ENCODE results near the gene FGF18. TPM values are rescaled to one million over a fixed set of nuclear protein-coding genes. Genes with fewer than 3 reads are reported as not detected.

The FGF18 gene
- total RNA-seq, 2 donors from 2014 or later = 0.35 TPM; not detected in 1

DNA sequence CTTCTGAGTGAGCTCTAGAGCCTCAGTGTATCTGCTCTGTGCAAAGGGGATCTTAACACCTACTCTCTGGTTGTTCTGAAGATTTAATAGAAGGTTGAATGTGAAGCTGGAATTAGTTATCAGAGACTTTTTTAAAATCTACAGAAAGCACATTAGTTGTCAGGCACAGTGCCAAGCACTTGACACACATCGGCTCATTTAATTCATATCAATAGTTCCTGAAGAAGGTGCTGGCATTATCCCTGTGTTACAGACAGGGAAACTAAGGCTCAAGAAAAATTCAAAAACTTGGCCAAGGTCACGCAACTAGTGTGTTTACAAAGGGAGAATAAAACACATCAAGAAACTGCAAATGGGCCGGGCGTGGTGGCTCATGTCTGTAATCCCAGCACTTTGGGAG, 80.2 kb downstream of the FGF18 start:
- H3K9me3 ChIP-seq = no peaks in the 10 kb centered on the region
- DNase-seq = no peak
- no peak overlapping the region for H3K27ac ChIP-seq
- H3K4me3 ChIP-seq = no peak overlapping the region
- no peaks in the 10 kb centered on the region for H3K36me3 ChIP-seq
- H3K4me1 ChIP-seq = no peaks in the 10 kb centered on the region
- H3K27me3 ChIP-seq = no peaks in the 10 kb centered on the region
- intact Hi-C loops (cut with DNase I) = no loop called here
- TF ChIP-seq, protein P1, sequence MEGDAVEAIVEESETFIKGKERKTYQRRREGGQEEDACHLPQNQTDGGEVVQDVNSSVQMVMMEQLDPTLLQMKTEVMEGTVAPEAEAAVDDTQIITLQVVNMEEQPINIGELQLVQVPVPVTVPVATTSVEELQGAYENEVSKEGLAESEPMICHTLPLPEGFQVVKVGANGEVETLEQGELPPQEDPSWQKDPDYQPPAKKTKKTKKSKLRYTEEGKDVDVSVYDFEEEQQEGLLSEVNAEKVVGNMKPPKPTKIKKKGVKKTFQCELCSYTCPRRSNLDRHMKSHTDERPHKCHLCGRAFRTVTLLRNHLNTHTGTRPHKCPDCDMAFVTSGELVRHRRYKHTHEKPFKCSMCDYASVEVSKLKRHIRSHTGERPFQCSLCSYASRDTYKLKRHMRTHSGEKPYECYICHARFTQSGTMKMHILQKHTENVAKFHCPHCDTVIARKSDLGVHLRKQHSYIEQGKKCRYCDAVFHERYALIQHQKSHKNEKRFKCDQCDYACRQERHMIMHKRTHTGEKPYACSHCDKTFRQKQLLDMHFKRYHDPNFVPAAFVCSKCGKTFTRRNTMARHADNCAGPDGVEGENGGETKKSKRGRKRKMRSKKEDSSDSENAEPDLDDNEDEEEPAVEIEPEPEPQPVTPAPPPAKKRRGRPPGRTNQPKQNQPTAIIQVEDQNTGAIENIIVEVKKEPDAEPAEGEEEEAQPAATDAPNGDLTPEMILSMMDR (IDR thresholded peaks at IDR 0.05) = no peak
- no peak overlapping the region for H3K9ac ChIP-seq (ENCODE audit: low read depth in 2 of 2, low read length in 2 of 2)

DNA sequence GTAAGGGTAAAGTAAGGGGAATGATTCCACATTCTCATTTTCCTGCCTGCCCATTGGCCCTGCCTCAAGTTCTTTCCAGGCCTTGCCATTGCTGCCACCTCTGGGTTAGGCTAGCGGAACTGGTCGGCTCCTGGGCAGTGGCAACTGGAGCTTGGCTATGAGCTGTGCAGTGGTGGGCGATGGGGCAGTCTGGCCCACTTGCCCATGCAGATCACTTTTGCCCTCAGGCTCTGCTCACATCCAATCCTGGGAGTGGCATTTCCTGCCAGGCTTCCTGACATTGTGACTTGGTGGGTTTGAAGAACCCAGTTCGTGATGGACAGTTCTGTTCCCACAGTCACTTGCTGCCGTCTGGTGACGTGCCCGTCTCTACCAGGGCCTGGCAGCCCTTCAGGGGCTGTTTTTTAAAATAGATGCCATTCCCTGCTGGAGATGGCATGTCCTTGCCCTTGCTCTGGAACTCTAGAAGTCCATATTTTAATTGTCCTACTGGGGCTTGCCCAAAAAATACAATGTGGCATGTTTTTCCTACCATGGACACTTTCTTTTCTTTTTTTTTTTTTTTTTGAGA, 86.1 kb downstream of the FGF18 start:
- intact Hi-C loops (cut with DNase I) = no loop called here
- Histone ChIP-seq H3K4me3 (no peak overlapping the region), H3K36me3 (no peaks in the 10 kb centered on the region), H3K9ac (ENCODE audit: low read depth in 2 of 2, low read length in 2 of 2) (no peak overlapping the region), H3K27ac (no peak overlapping the region), H3K4me1 (no peaks in the 10 kb centered on the region), H3K27me3 (no peaks in the 10 kb centered on the region), H3K9me3 (no peaks in the 10 kb centered on the region)
- TF ChIP-seq, protein P1 (IDR thresholded peaks at IDR 0.05) = no peak
- no peak for DNase-seq

DNA sequence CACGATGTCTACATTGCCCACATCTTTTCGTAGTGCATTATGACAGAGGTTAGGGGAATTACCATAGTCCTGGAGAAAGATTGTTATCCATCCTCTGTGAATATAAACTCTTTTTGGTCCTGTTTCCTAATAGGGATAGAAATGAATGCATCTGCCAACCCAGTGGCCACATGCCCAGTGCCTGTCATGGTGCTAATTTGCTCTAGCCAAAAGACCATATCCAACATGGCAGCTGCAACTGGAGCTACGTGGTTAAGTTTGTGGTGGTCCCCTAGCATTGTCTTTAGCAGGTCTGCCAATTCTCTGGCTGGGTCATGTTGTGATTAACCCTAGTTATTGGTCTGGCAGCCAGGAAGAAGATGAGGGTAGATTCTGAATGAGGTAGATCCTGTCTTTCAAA, 87.5 kb downstream of the FGF18 start:
- intact Hi-C loops (cut with DNase I) = no loop called here
- no peaks in the 10 kb centered on the region for H3K4me1 ChIP-seq
- TF ChIP-seq, protein P1 (IDR thresholded peaks at IDR 0.05) = no peak
- no peak overlapping the region for H3K9ac ChIP-seq (ENCODE audit: low read depth in 2 of 2, low read length in 2 of 2)
- no peaks in the 10 kb centered on the region for H3K9me3 ChIP-seq
- no peaks in the 10 kb centered on the region for H3K36me3 ChIP-seq
- H3K4me3 ChIP-seq = no peak overlapping the region
- no peak for DNase-seq
- no peak overlapping the region for H3K27ac ChIP-seq
- H3K27me3 ChIP-seq = no peaks in the 10 kb centered on the region

Small RNA genes lying within 50 kb of the gene (microRNA-seq; reads per million reads assigned to microRNA genes)
- gene MIR3912 = not detected

Other genes with a start within 250 kb of the FGF18 start
- gene TLX3, start 110.4 kb upstream of the FGF18 start, total RNA-seq = not detected
- 100 to 1,000 TPM; 558 to 996 TPM for gene NPM1, start 31.8 kb upstream of the FGF18 start, total RNA-seq

Measured in colonic mucosa (tissue), 4 donors.